Duodenal mucosa (tissue), 2 donors: Measurements from ENCODE around the gene FAM13C.

Source experiments
- H3K27ac ChIP-seq: one replicate; pipeline ENCODE4 v1.7.0; 2013; ENCODE audit warnings: low read depth, low read length
- H3K27me3 ChIP-seq, 2 donors: one replicate each; pipeline ENCODE4 v1.7.0; 2013; ENCODE audit warnings: low read length in 2 of 2, control low read depth in 1 of 2; ENCODE audit not compliant: insufficient read depth in 2 of 2, control insufficient read depth in 1 of 2
- H3K36me3 ChIP-seq, 2 donors: one replicate each; pipeline ENCODE4 v1.7.0; 2013; ENCODE audit warnings: low read length in 2 of 2, control low read depth in 1 of 2; ENCODE audit not compliant: insufficient read depth in 2 of 2, control insufficient read depth in 1 of 2
- H3K4me1 ChIP-seq, 2 donors: one replicate each; pipeline ENCODE4 v1.7.0; 2013; ENCODE audit warnings: low read length in 2 of 2, control low read depth in 1 of 2; ENCODE audit not compliant: insufficient read depth in 2 of 2, control insufficient read depth in 1 of 2
- H3K4me3 ChIP-seq, 2 donors: one replicate each; pipeline ENCODE4 v1.7.0; 2013; ENCODE audit warnings: low read length in 2 of 2, low read depth in 1 of 2
- H3K9ac ChIP-seq, 2 donors: one replicate each; pipeline ENCODE4 v1.7.0; 2013; ENCODE audit warnings: low read length in 2 of 2, low read depth in 1 of 2
- H3K9me3 ChIP-seq, 2 donors: one replicate each; pipeline ENCODE4 v1.7.0; 2013; ENCODE audit warnings: low read length in 2 of 2, control low read depth in 1 of 2; ENCODE audit not compliant: control insufficient read depth in 1 of 2

The FAM13C gene

DNA sequence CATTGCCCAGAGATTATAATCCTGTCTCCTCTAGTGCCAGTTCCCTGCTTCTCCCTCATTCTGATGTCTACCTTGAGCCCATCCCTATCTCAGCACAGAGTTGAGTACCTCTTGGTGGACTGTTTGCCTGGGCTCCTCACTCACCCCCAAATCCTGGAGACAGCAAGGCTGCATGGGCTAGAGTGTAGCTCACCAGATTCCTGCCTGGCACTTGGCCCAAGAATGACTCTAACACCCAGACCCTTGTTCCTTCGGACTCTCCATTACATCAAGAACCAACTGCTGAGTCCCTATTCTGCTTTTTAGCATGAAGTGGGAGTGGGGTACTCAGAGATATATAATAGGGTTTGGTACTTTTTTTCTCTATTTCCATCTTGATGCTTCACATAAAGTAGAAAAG is 22.1 kb downstream of the FAM13C start:
- no peak overlapping the region for H3K9ac ChIP-seq
- no peaks in the 10 kb centered on the region for H3K9me3 ChIP-seq
- no peaks in the 10 kb centered on the region for H3K36me3 ChIP-seq
- H3K4me1 ChIP-seq = peaks cover 0 to 3% of the 10 kb centered on the region in 2 donors
- H3K27me3 ChIP-seq = no peaks in the 10 kb centered on the region
- H3K4me3 ChIP-seq = no peak overlapping the region
- no peak overlapping the region for H3K27ac ChIP-seq

GRCh38 chr10:59339351-59339750 is 23.0 kb downstream of the FAM13C start:
- Histone ChIP-seq H3K9me3 (no peaks in the 10 kb centered on the region), H3K36me3 (no peaks in the 10 kb centered on the region), H3K27ac (no peak overlapping the region), H3K27me3 (no peaks in the 10 kb centered on the region), H3K4me1 (peaks cover 0 to 3% of the 10 kb centered on the region in 2 donors), H3K9ac (no peak overlapping the region), H3K4me3 (no peak overlapping the region)

- H3K9me3 ChIP-seq = no peaks in the 10 kb centered on the region
- H3K4me1 ChIP-seq = peaks cover 0 to 3% of the 10 kb centered on the region in 2 donors
- H3K36me3 ChIP-seq = no peaks in the 10 kb centered on the region
- H3K9ac ChIP-seq = no peak overlapping the region
- no peaks in the 10 kb centered on the region for H3K27me3 ChIP-seq
- H3K4me3 ChIP-seq = no peak overlapping the region
- no peak overlapping the region for H3K27ac ChIP-seq
Observed at GRCh38 chr10:59337201-59337652, 25.1 kb downstream of the FAM13C start.

GRCh38 chr10:59336632-59337031 is 25.7 kb downstream of the FAM13C start:
- Histone ChIP-seq H3K9me3 (no peaks in the 10 kb centered on the region), H3K9ac (no peak overlapping the region), H3K4me3 (no peak overlapping the region), H3K27me3 (no peaks in the 10 kb centered on the region), H3K27ac (no peak overlapping the region), H3K4me1 (peaks cover 0 to 3% of the 10 kb centered on the region in 2 donors), H3K36me3 (no peaks in the 10 kb centered on the region)

GRCh38 chr10:59335497-59335896 is 26.9 kb downstream of the FAM13C start:
- Histone ChIP-seq H3K4me1 (peaks cover 0 to 3% of the 10 kb centered on the region in 2 donors), H3K27me3 (no peaks in the 10 kb centered on the region), H3K27ac (no peak overlapping the region), H3K9me3 (no peaks in the 10 kb centered on the region), H3K36me3 (no peaks in the 10 kb centered on the region), H3K9ac (no peak overlapping the region), H3K4me3 (no peak overlapping the region)

DNA sequence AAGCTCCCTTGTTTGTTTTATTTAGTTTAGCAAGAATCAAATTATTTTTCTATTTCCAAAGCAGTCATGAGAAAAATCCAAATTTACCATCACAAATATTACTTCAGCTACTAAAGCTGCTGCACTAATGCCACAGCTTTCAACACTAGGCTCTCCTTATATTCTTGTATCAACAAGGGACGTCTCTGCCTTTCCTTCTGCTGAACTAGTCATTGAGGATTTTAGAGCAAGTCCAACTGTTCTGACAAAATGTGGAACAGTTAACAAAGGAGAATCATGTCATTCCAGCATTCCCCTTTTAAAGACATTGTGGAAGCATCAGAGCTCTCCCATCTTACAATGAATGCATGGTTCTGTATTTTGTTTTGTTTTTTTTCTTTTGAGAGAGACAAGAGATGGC is 28.6 kb downstream of the FAM13C start:
- Histone ChIP-seq H3K27ac (no peak overlapping the region), H3K9ac (no peak overlapping the region), H3K4me3 (no peak overlapping the region), H3K27me3 (no peaks in the 10 kb centered on the region), H3K4me1 (peaks cover 0 to 3% of the 10 kb centered on the region in 2 donors), H3K9me3 (no peaks in the 10 kb centered on the region), H3K36me3 (no peaks in the 10 kb centered on the region)

GRCh38 chr10:59332581-59332980 is 29.8 kb downstream of the FAM13C start:
- H3K27me3 ChIP-seq = no peaks in the 10 kb centered on the region
- H3K36me3 ChIP-seq = no peaks in the 10 kb centered on the region
- no peaks in the 10 kb centered on the region for H3K9me3 ChIP-seq
- H3K9ac ChIP-seq = no peak overlapping the region
- no peak overlapping the region for H3K27ac ChIP-seq
- peaks cover 0 to 3% of the 10 kb centered on the region in 2 donors for H3K4me1 ChIP-seq
- no peak overlapping the region for H3K4me3 ChIP-seq

GRCh38 chr10:59331661-59332060 is 30.7 kb downstream of the FAM13C start:
- Histone ChIP-seq H3K27me3 (no peaks in the 10 kb centered on the region), H3K9ac (no peak overlapping the region), H3K4me3 (no peak overlapping the region), H3K4me1 (peaks cover 0 to 3% of the 10 kb centered on the region in 2 donors), H3K9me3 (no peaks in the 10 kb centered on the region), H3K36me3 (no peaks in the 10 kb centered on the region), H3K27ac (no peak overlapping the region)

DNA sequence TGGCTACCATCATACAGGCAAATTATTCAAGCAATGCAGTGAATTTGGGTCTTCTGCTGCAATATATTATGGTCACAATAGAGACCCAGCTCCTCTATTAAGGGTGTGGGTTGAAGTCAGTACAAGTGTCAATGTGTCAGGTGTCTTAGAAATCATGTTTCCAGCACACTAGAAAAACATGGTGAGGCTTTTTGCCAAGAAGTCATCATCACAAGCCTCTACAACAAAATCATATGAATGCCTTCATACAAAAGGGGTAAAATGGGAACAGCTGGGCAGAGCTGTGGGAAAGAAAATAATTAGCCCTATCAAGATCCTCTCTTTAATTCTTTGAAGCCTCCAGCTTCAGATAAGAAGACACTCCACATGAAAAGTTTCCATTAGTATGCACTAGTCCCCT is 37.2 kb downstream of the FAM13C start:
- Histone ChIP-seq H3K27ac (no peak overlapping the region), H3K4me3 (no peak overlapping the region), H3K4me1 (peaks cover 3% of the 10 kb centered on the region in 2 donors), H3K27me3 (no peaks in the 10 kb centered on the region), H3K9ac (no peak overlapping the region), H3K36me3 (no peaks in the 10 kb centered on the region), H3K9me3 (no peaks in the 10 kb centered on the region)

GRCh38 chr10:59324597-59324996 is 37.8 kb downstream of the FAM13C start:
- H3K27me3 ChIP-seq = no peaks in the 10 kb centered on the region
- H3K27ac ChIP-seq = no peak overlapping the region
- H3K9me3 ChIP-seq = no peaks in the 10 kb centered on the region
- H3K4me3 ChIP-seq = no peak overlapping the region
- H3K4me1 ChIP-seq = peaks cover 3% of the 10 kb centered on the region in 2 donors
- no peaks in the 10 kb centered on the region for H3K36me3 ChIP-seq
- no peak overlapping the region for H3K9ac ChIP-seq

- no peak overlapping the region for H3K27ac ChIP-seq
- H3K4me3 ChIP-seq = no peak overlapping the region
- peaks cover 3% of the 10 kb centered on the region in 2 donors for H3K4me1 ChIP-seq
- H3K27me3 ChIP-seq = no peaks in the 10 kb centered on the region
- no peak overlapping the region for H3K9ac ChIP-seq
- H3K9me3 ChIP-seq = no peaks in the 10 kb centered on the region
- H3K36me3 ChIP-seq = no peaks in the 10 kb centered on the region
Observed at GRCh38 chr10:59323831-59324401, 38.4 kb downstream of the FAM13C start.
